IMR-90 (cell line): ENCODE results near the gene DLG5. TPM values are rescaled to one million over a fixed set of nuclear protein-coding genes. Genes with fewer than 3 reads are reported as not detected.

Source experiments
- ATAC-seq: fragments of 200-7000 bp; cut with Tn5 transposase; 2 replicates; pipeline ENCODE4 v1.9.1; 2020; ENCODE audit warnings: low read depth, mild to moderate bottlenecking, moderate library complexity
- BruUV-seq: library from RNA; stranded (reverse); fragments of 400-500 nt; replicated peaks from 2 replicates; lab custom pipeline; 2021; lab: Mats Ljungman, UMichigan
- CTCF ChIA-PET: fragments of 300-600 bp; formaldehyde crosslinking; extraction: SDS; loops from one replicate; lab custom pipeline; 2021; ENCODE audit warnings: antibody characterized with exemption; lab: Yijun Ruan, JAX
- POLR2A ChIA-PET: fragments of 300-600 bp; sonication (Branson Sonifier 250); formaldehyde crosslinking; loops from one replicate; lab custom pipeline; 2022; ENCODE audit warnings: antibody characterized with exemption; ENCODE audit not compliant: unreplicated experiment; lab: Charles Lee
- DNase-seq: peaks from one replicate; pipeline ENCODE4 v3.0.0; 2013
- H2AFZ ChIP-seq: replicated peaks from 2 replicates; pipeline ENCODE3; 2013; ENCODE audit warnings: low read length, mild to moderate bottlenecking; ENCODE audit not compliant: poor library complexity
- H2AK5ac ChIP-seq: 2 replicates; pipeline ENCODE4 v1.6.1; 2013; ENCODE audit warnings: low read depth, low read length, inconsistent platforms
- H2AK9ac ChIP-seq: replicated peaks from 2 replicates; pipeline ENCODE3; 2013; ENCODE audit warnings: mild to moderate bottlenecking, low read depth, low read length, moderate library complexity; ENCODE audit not compliant: poor library complexity
- H2BK120ac ChIP-seq: 2 replicates; pipeline ENCODE4 v1.6.1; 2013; ENCODE audit warnings: low read depth, low read length, inconsistent platforms
- H2BK15ac ChIP-seq: 3 replicates; pipeline ENCODE4 v1.6.1; 2013; ENCODE audit warnings: low read depth, low read length, inconsistent platforms
- H2BK20ac ChIP-seq: 2 replicates; pipeline ENCODE4 v1.6.1; 2013; ENCODE audit warnings: low read depth, mild to moderate bottlenecking, inconsistent platforms, low read length, moderate library complexity
- H2BK5ac ChIP-seq: 2 replicates; pipeline ENCODE4 v1.6.1; 2013; ENCODE audit warnings: mild to moderate bottlenecking, low read depth, low read length, inconsistent platforms; ENCODE audit not compliant: poor library complexity, severe bottlenecking
- H3K14ac ChIP-seq: replicated peaks from 2 replicates; pipeline ENCODE4 v1.6.1; 2013; ENCODE audit warnings: low read depth, low read length, inconsistent platforms
- H3K18ac ChIP-seq: 2 replicates; pipeline ENCODE4 v1.6.1; 2013; ENCODE audit warnings: low read depth, low read length, control low read depth
- H3K23ac ChIP-seq: 2 replicates; pipeline ENCODE4 v1.6.1; 2013; ENCODE audit warnings: low read depth, low read length, inconsistent platforms
- H3K27ac ChIP-seq: 2 replicates; pipeline ENCODE4 v1.5.1; 2013; ENCODE audit warnings: mild to moderate bottlenecking, control low read depth, low read length; ENCODE audit not compliant: insufficient read depth
- H3K27me3 ChIP-seq: 2 replicates; pipeline ENCODE4 v1.6.1; 2013; ENCODE audit warnings: low read length; ENCODE audit not compliant: control insufficient read depth, insufficient read depth
- H3K36me3 ChIP-seq: 2 replicates; pipeline ENCODE4 v1.6.1; 2013; ENCODE audit warnings: low read length, mixed read lengths; ENCODE audit not compliant: control insufficient read depth, insufficient read depth
- H3K4ac ChIP-seq: 2 replicates; pipeline ENCODE4 v1.6.1; 2013; ENCODE audit warnings: low read depth, low read length, inconsistent platforms
- H3K4me1 ChIP-seq: 2 replicates; pipeline ENCODE4 v1.6.1; 2013; ENCODE audit warnings: low read length, mixed read lengths; ENCODE audit not compliant: control insufficient read depth, insufficient read depth
- H3K4me2 ChIP-seq: 2 replicates; pipeline ENCODE4 v1.6.1; 2013; ENCODE audit warnings: low read depth, mild to moderate bottlenecking, control low read depth, low read length, moderate library complexity
- H3K4me3 ChIP-seq: 2 replicates; pipeline ENCODE4 v1.5.1; 2013; ENCODE audit warnings: low read depth, mild to moderate bottlenecking, control low read depth, low read length, moderate library complexity; ENCODE audit not compliant: insufficient read depth
- H3K56ac ChIP-seq: 2 replicates; pipeline ENCODE4 v1.6.1; 2013; ENCODE audit warnings: low read length, inconsistent platforms; ENCODE audit not compliant: insufficient read depth; ENCODE audit errors: extremely low read depth
- H3K79me1 ChIP-seq, 2 experiments: 2 replicates each; pipeline ENCODE4 v1.6.1; 2013; ENCODE audit warnings: low read length in 2 of 2, inconsistent platforms in 1 of 2, low read depth in 1 of 2
- H3K9ac ChIP-seq: 2 replicates; pipeline ENCODE4 v1.6.1; 2013; ENCODE audit warnings: low read depth, low read length, control low read depth
- H3K9me1 ChIP-seq: 2 replicates; pipeline ENCODE4 v1.6.1; 2013; ENCODE audit warnings: low read length, inconsistent platforms; ENCODE audit not compliant: insufficient read depth
- H3K9me3 ChIP-seq: 2 replicates; pipeline ENCODE4 v1.6.1; 2013; ENCODE audit warnings: low read length; ENCODE audit not compliant: control insufficient read depth, insufficient read depth
- H4K20me1 ChIP-seq: 2 replicates; pipeline ENCODE4 v1.6.1; 2013; ENCODE audit warnings: low read length, inconsistent platforms; ENCODE audit not compliant: insufficient read depth
- H4K5ac ChIP-seq: 2 replicates; pipeline ENCODE4 v1.6.1; 2013; ENCODE audit warnings: mild to moderate bottlenecking, low read depth, low read length, control low read depth
- H4K8ac ChIP-seq, 2 experiments: 2 replicates each; pipeline ENCODE4 v1.6.1; 2013; ENCODE audit warnings: low read depth in 2 of 2, low read length in 2 of 2, control low read depth in 1 of 2, inconsistent platforms in 1 of 2
- H4K91ac ChIP-seq: 2 replicates; pipeline ENCODE4 v1.6.1; 2013; ENCODE audit warnings: low read depth, low read length, inconsistent platforms; ENCODE audit not compliant: insufficient read depth
- BHLHE40 ChIP-seq: fragments of 150-350 bp; IDR thresholded peaks from 2 replicates; pipeline ENCODE4 v1.6.1; 2016; ENCODE audit warnings: mild to moderate bottlenecking, low read depth, low read length
- CEBPB ChIP-seq: IDR thresholded peaks from 2 replicates; pipeline ENCODE4 v1.6.1; 2012; ENCODE audit warnings: low read depth, low read length, improper control_type of control experiment
- CHD1 ChIP-seq: IDR thresholded peaks from 2 replicates; pipeline ENCODE4 v1.6.1; 2012; ENCODE audit warnings: low read depth, low read length, improper control_type of control experiment
- FOS ChIP-seq: fragments of 150-350 bp; IDR thresholded peaks from 2 replicates; pipeline ENCODE4 v1.6.1; 2016; ENCODE audit warnings: low read depth, low read length
- MAFK ChIP-seq: IDR thresholded peaks from 2 replicates; pipeline ENCODE4 v1.6.1; 2012; ENCODE audit warnings: low read depth, low read length, improper control_type of control experiment
- MAZ ChIP-seq: IDR thresholded peaks from 2 replicates; pipeline ENCODE4 v1.6.1; 2012; ENCODE audit warnings: low read depth, mild to moderate bottlenecking, low read length, improper control_type of control experiment, moderate library complexity, borderline replicate concordance
- NFE2L2 ChIP-seq: fragments of 150-350 bp; IDR thresholded peaks from 2 replicates; pipeline ENCODE4 v1.6.1; 2016; ENCODE audit warnings: low read depth, mild to moderate bottlenecking, low read length
- POLR2A ChIP-seq: IDR thresholded peaks from 2 replicates; pipeline ENCODE4 v1.6.1; 2012; ENCODE audit warnings: mild to moderate bottlenecking, low read depth, low read length
- RAD21 ChIP-seq: IDR thresholded peaks from 2 replicates; pipeline ENCODE4 v1.6.1; 2012; ENCODE audit warnings: low read length, improper control_type of control experiment
- RCOR1 ChIP-seq: IDR thresholded peaks from 2 replicates; pipeline ENCODE4 v1.6.1; 2012; ENCODE audit warnings: mild to moderate bottlenecking, low read length, improper control_type of control experiment; ENCODE audit not compliant: insufficient replicate concordance
- RFX5 ChIP-seq: IDR thresholded peaks from 2 replicates; pipeline ENCODE4 v1.8.0; 2012; ENCODE audit warnings: low read depth, mild to moderate bottlenecking, low read length, moderate library complexity
- SMC3 ChIP-seq: fragments of 150-350 bp; IDR thresholded peaks from 2 replicates; pipeline ENCODE4 v1.6.1; 2016; ENCODE audit warnings: low read depth, mild to moderate bottlenecking, antibody characterized with exemption, low read length, moderate library complexity
- WGBS, 2 experiments: methylation state at CpG; one replicate each; pipeline versions ENCODE4 v1.1.5 to v1.1.7; 2013; ENCODE audit warnings: missing lambda C conversion rate in 2 of 2; ENCODE audit not compliant: insufficient read length in 1 of 2; ENCODE audit errors: extremely low coverage in 2 of 2; 5-methylcytosine and 5-hydroxymethylcytosine counted together
- dilution Hi-C: fragments of 300-500 bp; cut with HindIII; formaldehyde crosslinking; loops from one replicate; pipeline ENCODE4 v1.14.3; 2018; ENCODE audit warnings: low sequenced_read_pairs; ENCODE audit not compliant: unreplicated experiment
- in situ Hi-C: fragments of 300-500 bp; cut with MboI; formaldehyde crosslinking; loops from 3 replicates; pipeline ENCODE4 v1.14.3; 2019; ENCODE audit warnings: low sequenced_read_pairs, inconsistent platforms, mixed read lengths
- intact Hi-C: fragments of 100-400 bp; cut with micrococcal nuclease; formaldehyde crosslinking; loops from 2 replicates; pipeline ENCODE4 v1.10.0; 2022
- polyA plus RNA-seq, 3 experiments: library from polyadenylated mRNA; depleted of rRNA; stranded (reverse); fragments of >200 nt; gene quantifications; 2 replicates each; pipeline ENCODE4 v1.2.3, GENCODE V29; 2012; ENCODE audit warnings: low replicate concordance in 1 of 3
- total RNA-seq: library from RNA; depleted of rRNA; stranded (reverse); fragments of >200 nt; gene quantifications from 2 replicates; pipeline ENCODE4 v1.2.3, GENCODE V29; 2012
- TF ChIP-seq, protein P1 (sequence below): fragments of 150-350 bp; IDR thresholded peaks from 2 replicates; pipeline ENCODE4 v1.6.1; 2017; ENCODE audit warnings: mild to moderate bottlenecking, antibody characterized with exemption, low read length, low read depth
- TF ChIP-seq, protein P2 (sequence below): fragments of 150-350 bp; IDR thresholded peaks from 2 replicates; pipeline ENCODE4 v1.6.1; 2016; ENCODE audit warnings: low read depth, mild to moderate bottlenecking, low read length, moderate library complexity, borderline replicate concordance

The DLG5 gene
- total and polyA plus RNA-seq, 2 of the 4 experiments (the other 2 are of a cell fraction), result 12.7 to 28.7 TPM

DNA sequence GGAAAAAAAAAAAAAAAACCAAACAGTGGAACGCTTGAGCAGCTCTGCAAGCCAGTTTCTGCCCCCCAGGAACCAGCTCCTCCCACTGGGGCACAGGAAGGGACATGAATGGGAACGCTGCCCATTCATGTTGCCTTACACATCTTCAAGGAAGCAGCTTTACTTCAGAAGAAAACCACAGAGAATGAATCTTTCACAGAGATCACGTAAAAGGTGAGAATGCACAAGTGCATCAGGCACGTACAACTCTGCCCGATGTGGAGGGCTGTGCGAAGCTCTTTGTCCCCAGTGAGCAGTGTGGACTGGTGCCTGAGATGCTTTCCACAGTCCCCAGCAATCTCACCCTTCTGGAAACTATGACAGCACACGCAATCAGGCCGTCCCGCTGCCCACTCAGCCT lies 106.2 kb downstream of the DLG5 start:
- intact Hi-C loops (no loop called here), in situ Hi-C loops (no loop called here), dilution Hi-C loops (no loop called here)
- ATAC-seq (no peak), DNase-seq (peak; percentile 22)
- H3K9ac ChIP-seq, result no peak overlapping the region
- H3K4ac ChIP-seq, result no peak overlapping the region
- no peak overlapping the region for H3K14ac ChIP-seq
- no peak overlapping the region for H3K56ac ChIP-seq
- POLR2A ChIA-PET, result no interaction called here
- H3K36me3 ChIP-seq, result peaks cover 71% of the 10 kb centered on the region
- 0 out of 2 replicates have a peak, but pooled peaks cover 7% of the 10 kb centered on the region for H3K9me1 ChIP-seq
- TF ChIP-seq BHLHE40 (no peak), CEBPB (no peak), RFX5 (no peak), RCOR1 (no peak), NFE2L2 (no peak), MAZ (no peak), MAFK (no peak), CHD1 (no peak), FOS (no peak), RAD21 (no peak), POLR2A (no peak), SMC3 (no peak)
- TF ChIP-seq, protein P1, sequence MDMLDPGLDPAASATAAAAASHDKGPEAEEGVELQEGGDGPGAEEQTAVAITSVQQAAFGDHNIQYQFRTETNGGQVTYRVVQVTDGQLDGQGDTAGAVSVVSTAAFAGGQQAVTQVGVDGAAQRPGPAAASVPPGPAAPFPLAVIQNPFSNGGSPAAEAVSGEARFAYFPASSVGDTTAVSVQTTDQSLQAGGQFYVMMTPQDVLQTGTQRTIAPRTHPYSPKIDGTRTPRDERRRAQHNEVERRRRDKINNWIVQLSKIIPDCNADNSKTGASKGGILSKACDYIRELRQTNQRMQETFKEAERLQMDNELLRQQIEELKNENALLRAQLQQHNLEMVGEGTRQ, result no peak
- TF ChIP-seq, protein P2, sequence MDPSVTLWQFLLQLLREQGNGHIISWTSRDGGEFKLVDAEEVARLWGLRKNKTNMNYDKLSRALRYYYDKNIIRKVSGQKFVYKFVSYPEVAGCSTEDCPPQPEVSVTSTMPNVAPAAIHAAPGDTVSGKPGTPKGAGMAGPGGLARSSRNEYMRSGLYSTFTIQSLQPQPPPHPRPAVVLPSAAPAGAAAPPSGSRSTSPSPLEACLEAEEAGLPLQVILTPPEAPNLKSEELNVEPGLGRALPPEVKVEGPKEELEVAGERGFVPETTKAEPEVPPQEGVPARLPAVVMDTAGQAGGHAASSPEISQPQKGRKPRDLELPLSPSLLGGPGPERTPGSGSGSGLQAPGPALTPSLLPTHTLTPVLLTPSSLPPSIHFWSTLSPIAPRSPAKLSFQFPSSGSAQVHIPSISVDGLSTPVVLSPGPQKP, result no peak
- H3K23ac ChIP-seq, result no peak overlapping the region
- no peak overlapping the region for H2BK20ac ChIP-seq
- WGBS, 2 experiments, result no CpG with 5 or more reads among the region's 9 CpGs
- no TSS peak for BruUV-seq
- H2BK5ac ChIP-seq, result no peak overlapping the region
- H3K4me3 ChIP-seq, result no peak overlapping the region
- no peaks in the 10 kb centered on the region for H3K9me3 ChIP-seq
- no peak overlapping the region for H2BK15ac ChIP-seq
- no peak overlapping the region for H3K18ac ChIP-seq
- H3K4me2 ChIP-seq, result no peak overlapping the region
- H3K4me1 ChIP-seq, result no peaks in the 10 kb centered on the region
- H4K91ac ChIP-seq, result no peak overlapping the region
- no peak overlapping the region for H4K8ac ChIP-seq
- no peak overlapping the region for H2AK5ac ChIP-seq
- H2AK9ac ChIP-seq, result peak overlapping the region; percentile 79
- H3K79me1 ChIP-seq, result peaks cover 5 to 26% of the 10 kb centered on the region in 2 experiments
- no peak overlapping the region for H2AFZ ChIP-seq
- no peak overlapping the region for H3K27ac ChIP-seq
- H4K5ac ChIP-seq, result no peak overlapping the region
- H2BK120ac ChIP-seq, result no peak overlapping the region
- CTCF ChIA-PET, result no interaction called here
- H3K27me3 ChIP-seq, result no peaks in the 10 kb centered on the region
- no peaks in the 10 kb centered on the region for H4K20me1 ChIP-seq
